Measurements from ENCODE around the gene PFKP. TPM values are rescaled to one million over a fixed set of nuclear protein-coding genes. Genes with fewer than 3 reads are reported as not detected.
"Not testable (repeated sequence)": the region's sequence is repeated elsewhere in the genome, so short reads cannot be mapped to it uniquely, and the experiment has no call there.

Gene PFKP
- total RNA-seq, 1 experiment from 2014 or later = 120 TPM

GRCh38 chr10:3105905-3106304 lies 38.6 kb downstream of the PFKP start:
- no peak for DNase-seq
- no peaks in the 10 kb centered on the region for H3K27me3 ChIP-seq (ENCODE audit: control insufficient read depth, insufficient read depth, low read length)
- H3K4me3 ChIP-seq (ENCODE audit: insufficient read depth, low read depth, low read length) = no peak overlapping the region
- peaks cover 43% of the 10 kb centered on the region for H3K36me3 ChIP-seq (replicated peaks; ENCODE audit: control insufficient read depth, insufficient read depth, low read length)

GRCh38 chr10:3106328-3106727 lies 39.0 kb downstream of the PFKP start:
- not testable (repeated sequence) for DNase-seq; H3K4me3 ChIP-seq (ENCODE audit: insufficient read depth, low read depth, low read length); H3K27me3 ChIP-seq (ENCODE audit: control insufficient read depth, insufficient read depth, low read length)
- peaks cover 47% of the 10 kb centered on the region for H3K36me3 ChIP-seq (replicated peaks; ENCODE audit: control insufficient read depth, insufficient read depth, low read length)

GRCh38 chr10:3106928-3107425 lies 39.6 kb downstream of the PFKP start:
- Histone ChIP-seq H3K36me3 (replicated peaks; ENCODE audit: control insufficient read depth, insufficient read depth, low read length) (peaks cover 47% of the 10 kb centered on the region), H3K27me3 (ENCODE audit: control insufficient read depth, insufficient read depth, low read length) (no peaks in the 10 kb centered on the region), H3K4me3 (ENCODE audit: insufficient read depth, low read depth, low read length) (no peak overlapping the region)
- DNase-seq = no peak

DNA sequence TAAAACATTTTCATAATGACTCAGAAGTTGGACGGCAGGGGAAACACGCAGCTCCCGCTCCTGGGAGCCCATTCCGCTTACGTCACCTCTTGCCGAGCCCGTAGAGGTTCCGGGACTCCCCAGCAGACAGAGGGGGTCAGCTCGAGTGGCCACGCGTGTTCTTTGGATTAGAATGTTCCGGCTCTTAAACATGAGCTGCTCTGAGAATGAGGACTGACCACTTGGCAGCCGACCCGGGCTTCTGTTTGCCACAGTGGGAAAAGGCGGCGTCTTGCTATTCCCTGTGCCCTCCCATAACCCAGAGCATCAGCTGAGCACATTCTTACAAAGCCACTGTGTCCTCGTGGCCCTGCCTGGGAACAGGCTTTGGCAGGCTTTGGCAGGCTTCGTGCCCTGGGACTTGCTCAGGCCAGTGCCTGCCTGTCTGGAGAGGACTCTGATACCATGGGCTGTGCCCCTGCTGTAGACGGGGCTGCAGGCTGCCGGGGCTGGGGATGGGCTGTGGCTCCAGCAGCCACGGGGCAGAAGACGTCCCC lies 40.1 kb downstream of the PFKP start:
- no peak for DNase-seq
- Histone ChIP-seq H3K36me3 (replicated peaks; ENCODE audit: control insufficient read depth, insufficient read depth, low read length) (peaks cover 53% of the 10 kb centered on the region), H3K27me3 (ENCODE audit: control insufficient read depth, insufficient read depth, low read length) (no peaks in the 10 kb centered on the region), H3K4me3 (ENCODE audit: insufficient read depth, low read depth, low read length) (no peak overlapping the region)

- peaks cover 53% of the 10 kb centered on the region for H3K36me3 ChIP-seq (replicated peaks; ENCODE audit: control insufficient read depth, insufficient read depth, low read length)
- H3K27me3 ChIP-seq (ENCODE audit: control insufficient read depth, insufficient read depth, low read length) = no peaks in the 10 kb centered on the region
- no peak for DNase-seq
- no peak overlapping the region for H3K4me3 ChIP-seq (ENCODE audit: insufficient read depth, low read depth, low read length)
Observed at GRCh38 chr10:3108033-3108432, 40.7 kb downstream of the PFKP start.

GRCh38 chr10:3108575-3109105 lies 41.3 kb downstream of the PFKP start:
- DNase-seq = no peak
- Histone ChIP-seq H3K27me3 (ENCODE audit: control insufficient read depth, insufficient read depth, low read length) (no peaks in the 10 kb centered on the region), H3K4me3 (ENCODE audit: insufficient read depth, low read depth, low read length) (no peak overlapping the region), H3K36me3 (replicated peaks; ENCODE audit: control insufficient read depth, insufficient read depth, low read length) (peaks cover 57% of the 10 kb centered on the region)

GRCh38 chr10:3109196-3109595 lies 41.8 kb downstream of the PFKP start:
- Histone ChIP-seq H3K4me3 (ENCODE audit: insufficient read depth, low read depth, low read length) (no peak overlapping the region), H3K36me3 (replicated peaks; ENCODE audit: control insufficient read depth, insufficient read depth, low read length) (peaks cover 57% of the 10 kb centered on the region), H3K27me3 (ENCODE audit: control insufficient read depth, insufficient read depth, low read length) (no peaks in the 10 kb centered on the region)
- no peak for DNase-seq

DNA sequence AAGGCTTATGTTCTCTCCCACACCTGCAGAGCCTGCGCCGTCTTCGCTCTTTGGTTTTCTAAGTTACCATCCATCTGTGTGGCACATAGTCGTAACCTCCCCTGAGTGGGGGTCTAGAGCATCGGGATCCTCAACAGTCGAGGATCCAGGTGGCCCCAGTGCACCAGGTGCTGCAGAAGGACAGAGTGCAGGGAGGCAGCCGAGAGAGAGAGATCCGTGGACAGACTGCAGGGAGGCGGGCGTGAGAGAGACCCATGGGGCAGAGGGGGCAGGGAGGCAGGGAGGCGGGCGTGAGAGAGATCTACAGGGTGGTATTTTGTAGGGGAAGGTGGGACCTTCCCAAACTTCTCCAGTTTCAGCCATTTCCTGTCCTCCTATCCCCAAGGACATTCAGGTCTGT lies 42.3 kb downstream of the PFKP start:
- Histone ChIP-seq H3K4me3 (ENCODE audit: insufficient read depth, low read depth, low read length) (no peak overlapping the region), H3K36me3 (replicated peaks; ENCODE audit: control insufficient read depth, insufficient read depth, low read length) (peaks cover 55% of the 10 kb centered on the region), H3K27me3 (ENCODE audit: control insufficient read depth, insufficient read depth, low read length) (no peaks in the 10 kb centered on the region)
- DNase-seq = no peak

- Histone ChIP-seq H3K36me3 (replicated peaks; ENCODE audit: control insufficient read depth, insufficient read depth, low read length) (peaks cover 56% of the 10 kb centered on the region), H3K27me3 (ENCODE audit: control insufficient read depth, insufficient read depth, low read length) (no peaks in the 10 kb centered on the region), H3K4me3 (ENCODE audit: insufficient read depth, low read depth, low read length) (no peak overlapping the region)
- no peak for DNase-seq
Observed at GRCh38 chr10:3110782-3111620, 43.7 kb downstream of the PFKP start.

DNA sequence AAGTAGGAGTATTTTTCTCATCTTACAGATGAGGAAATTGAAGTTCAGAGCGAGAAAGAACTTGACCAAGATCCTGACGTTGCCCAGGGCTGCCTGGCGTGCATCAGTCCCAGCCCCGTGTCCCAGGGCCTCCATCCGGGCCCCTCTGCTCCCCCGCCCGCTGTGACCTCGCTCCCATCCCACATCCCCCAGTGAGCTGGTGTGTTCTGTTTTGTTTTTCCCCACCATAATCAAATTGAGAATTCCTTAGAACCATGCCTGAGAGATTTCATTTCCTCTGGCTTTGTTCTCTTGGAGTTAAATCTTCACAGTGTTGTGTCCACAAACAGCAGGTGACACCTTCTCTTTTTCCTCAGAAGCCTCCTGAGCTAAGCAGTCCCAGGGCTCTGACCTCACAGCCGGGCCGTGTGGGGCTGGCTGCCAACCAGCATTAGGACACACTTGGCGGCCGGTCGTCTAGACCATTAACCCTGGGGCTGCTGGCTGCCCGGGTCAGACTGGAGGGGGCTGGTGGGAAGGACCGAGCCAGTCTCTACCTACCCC lies 44.3 kb downstream of the PFKP start:
- Histone ChIP-seq H3K36me3 (replicated peaks; ENCODE audit: control insufficient read depth, insufficient read depth, low read length) (peaks cover 60% of the 10 kb centered on the region), H3K4me3 (ENCODE audit: insufficient read depth, low read depth, low read length) (no peak overlapping the region), H3K27me3 (ENCODE audit: control insufficient read depth, insufficient read depth, low read length) (no peaks in the 10 kb centered on the region)
- no peak for DNase-seq

DNA sequence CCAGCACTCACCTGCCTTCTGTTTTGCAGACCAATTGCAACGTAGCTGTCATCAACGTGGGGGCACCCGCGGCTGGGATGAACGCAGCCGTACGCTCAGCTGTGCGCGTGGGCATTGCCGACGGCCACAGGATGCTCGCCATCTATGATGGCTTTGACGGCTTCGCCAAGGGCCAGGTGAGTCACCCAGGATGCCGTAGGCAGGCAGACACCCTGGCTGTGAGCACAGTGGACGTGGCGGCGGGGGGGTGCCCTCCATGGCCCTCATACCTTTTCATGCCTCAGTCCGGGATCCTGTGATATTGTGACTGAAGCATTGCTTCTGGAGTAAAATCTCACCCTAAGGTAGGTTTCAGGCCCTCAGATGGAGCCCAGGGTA lies 46.0 kb downstream of the PFKP start:
- Histone ChIP-seq H3K36me3 (replicated peaks; ENCODE audit: control insufficient read depth, insufficient read depth, low read length) (peaks cover 55% of the 10 kb centered on the region), H3K27me3 (ENCODE audit: control insufficient read depth, insufficient read depth, low read length) (no peaks in the 10 kb centered on the region), H3K4me3 (ENCODE audit: insufficient read depth, low read depth, low read length) (no peak overlapping the region)
- DNase-seq = no peak

DNA sequence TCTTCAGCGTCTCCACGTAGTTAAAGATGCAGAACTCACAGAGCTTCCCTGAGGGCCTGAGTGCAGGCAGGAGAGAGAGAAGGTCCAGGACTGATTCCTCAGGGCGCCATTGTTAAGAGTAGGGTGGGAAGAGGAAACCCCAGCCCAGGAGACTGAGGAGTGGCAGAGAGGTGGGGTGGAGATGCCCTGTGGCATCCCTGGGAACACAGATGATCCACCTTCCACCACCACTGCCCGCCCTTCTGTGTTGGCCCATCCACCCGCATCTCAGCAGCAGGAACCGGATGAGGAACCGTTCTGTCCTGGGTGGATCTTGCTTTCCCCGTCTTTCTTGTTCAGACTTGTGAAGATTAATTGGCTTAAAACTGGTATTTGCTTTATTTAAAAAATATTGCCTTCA lies 48.3 kb downstream of the PFKP start:
- peaks cover 45% of the 10 kb centered on the region for H3K36me3 ChIP-seq (replicated peaks; ENCODE audit: control insufficient read depth, insufficient read depth, low read length)
- no peak overlapping the region for H3K4me3 ChIP-seq (ENCODE audit: insufficient read depth, low read depth, low read length)
- no peaks in the 10 kb centered on the region for H3K27me3 ChIP-seq (ENCODE audit: control insufficient read depth, insufficient read depth, low read length)
- no peak for DNase-seq

DNA sequence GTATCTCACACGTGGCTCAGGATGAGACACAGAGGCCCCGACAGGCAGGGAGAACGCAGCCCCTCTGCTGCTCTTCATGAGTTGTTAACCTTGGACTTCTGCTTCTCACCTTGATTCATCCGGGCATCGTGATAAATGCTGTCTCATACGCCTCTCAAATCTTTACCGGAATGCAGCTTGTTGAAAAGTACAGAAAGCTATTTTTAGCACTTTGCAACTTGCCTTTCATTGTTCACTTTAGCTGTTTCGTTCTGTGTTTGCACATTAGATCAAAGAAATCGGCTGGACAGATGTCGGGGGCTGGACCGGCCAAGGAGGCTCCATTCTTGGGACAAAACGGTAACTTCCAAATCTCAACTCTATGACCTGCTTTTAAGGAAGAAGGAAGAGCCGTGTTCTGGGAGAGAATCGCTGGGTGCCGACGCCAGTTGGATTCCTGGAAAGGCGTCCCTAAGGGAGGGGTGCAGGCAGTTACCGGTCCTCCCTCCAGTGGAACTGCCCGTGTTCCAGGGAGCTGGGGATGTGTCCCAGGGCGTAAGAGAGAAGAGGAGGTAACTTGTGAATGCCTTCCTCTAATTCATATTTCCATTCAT lies 49.3 kb downstream of the PFKP start:
- no peak for DNase-seq
- Histone ChIP-seq H3K36me3 (replicated peaks; ENCODE audit: control insufficient read depth, insufficient read depth, low read length) (peaks cover 41% of the 10 kb centered on the region), H3K27me3 (ENCODE audit: control insufficient read depth, insufficient read depth, low read length) (no peaks in the 10 kb centered on the region), H3K4me3 (ENCODE audit: insufficient read depth, low read depth, low read length) (no peak overlapping the region)

DNA sequence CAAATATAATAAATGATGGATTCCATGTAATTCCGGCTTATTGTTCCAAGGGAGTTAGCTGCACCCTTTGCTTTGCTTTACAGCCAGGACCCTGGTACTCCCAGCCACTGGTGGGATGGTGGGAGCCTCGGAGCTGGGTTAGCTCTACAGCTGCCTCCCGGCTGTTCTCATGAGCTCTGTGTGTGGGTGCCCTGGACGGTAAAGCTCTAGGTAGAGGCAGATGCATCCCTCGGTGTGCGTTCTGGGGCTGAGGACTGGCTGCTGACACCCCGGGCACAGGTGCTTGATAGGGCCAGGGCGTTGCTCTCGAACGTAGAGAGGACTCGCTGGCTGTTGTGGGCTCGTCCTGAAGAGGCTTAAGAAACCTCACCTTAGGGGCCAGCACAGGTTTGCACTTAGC lies 50.1 kb downstream of the PFKP start:
- Histone ChIP-seq H3K36me3 (replicated peaks; ENCODE audit: control insufficient read depth, insufficient read depth, low read length) (peaks cover 40% of the 10 kb centered on the region), H3K27me3 (ENCODE audit: control insufficient read depth, insufficient read depth, low read length) (no peaks in the 10 kb centered on the region), H3K4me3 (ENCODE audit: insufficient read depth, low read depth, low read length) (no peak overlapping the region)
- DNase-seq = no peak

All from H7 (cell line).